ENCODE data around the gene ZNF354C. TPM values are rescaled to one million over a fixed set of nuclear protein-coding genes. Genes with fewer than 3 reads are reported as not detected.

Gene ZNF354C
- total RNA-seq, 6 donors from 2014 or later = 2.6 to 6.8 (median 4.1) TPM

- ATAC-seq (ENCODE audit: low FRiP score in 2 of 2) (no peak), DNase-seq (peak in 1 of 2 donors; percentile 56)
- peaks cover 0 to 16% (median 4%) of the 10 kb centered on the region in 4 donors for H3K36me3 ChIP-seq
- no peaks in the 10 kb centered on the region for H3K27me3 ChIP-seq
- H3K27ac ChIP-seq = no peak overlapping the region
- H3K4me1 ChIP-seq = no peaks in the 10 kb centered on the region
- 83% methylated on average over 17 to 18 of the region's 18 CpGs for WGBS, 2 donors
- no peak for TF ChIP-seq POLR2AphosphoS5 (IDR thresholded peaks at IDR 0.05)
- no peak for TF ChIP-seq CTCF (IDR thresholded peaks at IDR 0.05)
- H3K9me3 ChIP-seq = no peaks in the 10 kb centered on the region
- no peak overlapping the region for H3K4me3 ChIP-seq
Measured at GRCh38 chr5:179129607-179130071, 69.5 kb downstream of the ZNF354C start.

GRCh38 chr5:179130101-179130681 lies 70.0 kb downstream of the ZNF354C start:
- H3K27me3 ChIP-seq = no peaks in the 10 kb centered on the region
- no peak for TF ChIP-seq CTCF (IDR thresholded peaks at IDR 0.05)
- no peak for TF ChIP-seq POLR2AphosphoS5 (IDR thresholded peaks at IDR 0.05)
- no peak for TF ChIP-seq POLR2A (IDR thresholded peaks at IDR 0.05)
- TF ChIP-seq EP300 (IDR thresholded peaks at IDR 0.05) = no peak
- no peaks in the 10 kb centered on the region for H3K9me3 ChIP-seq
- ATAC-seq (ENCODE audit: low FRiP score in 2 of 2) (no peak), DNase-seq (peak in 1 of 2 donors; percentile 66)
- 89 to 90% methylated on average over 6 to 14 of the region's 14 CpGs for WGBS, 2 donors
- H3K36me3 ChIP-seq = peaks cover 0 to 14% (median 4%) of the 10 kb centered on the region in 4 donors
- H3K4me3 ChIP-seq = no peak overlapping the region
- no peak overlapping the region for H3K27ac ChIP-seq
- H3K4me1 ChIP-seq = no peaks in the 10 kb centered on the region

GRCh38 chr5:179131321-179131835 lies 71.2 kb downstream of the ZNF354C start:
- Histone ChIP-seq H3K27me3 (no peaks in the 10 kb centered on the region), H3K36me3 (peaks cover 0 to 14% (median 6%) of the 10 kb centered on the region in 4 donors), H3K9me3 (no peaks in the 10 kb centered on the region), H3K4me1 (no peaks in the 10 kb centered on the region), H3K4me3 (no peak overlapping the region), H3K27ac (no peak overlapping the region)
- 83 to 88% methylated on average over 10 of the region's 10 CpGs for WGBS, 2 donors
- DNase-seq (no peak), ATAC-seq (ENCODE audit: low FRiP score in 2 of 2) (no peak)
- no peak for TF ChIP-seq CTCF (IDR thresholded peaks at IDR 0.05)
- no peak for TF ChIP-seq POLR2AphosphoS5 (IDR thresholded peaks at IDR 0.05)
- TF ChIP-seq EP300 (IDR thresholded peaks at IDR 0.05) = no peak
- TF ChIP-seq POLR2A (IDR thresholded peaks at IDR 0.05) = no peak

- peaks cover 0 to 14% (median 6%) of the 10 kb centered on the region in 4 donors for H3K36me3 ChIP-seq
- DNase-seq (no peak), ATAC-seq (ENCODE audit: low FRiP score in 2 of 2) (no peak)
- no peak for TF ChIP-seq POLR2AphosphoS5 (IDR thresholded peaks at IDR 0.05)
- TF ChIP-seq POLR2A (IDR thresholded peaks at IDR 0.05) = no peak
- no peak for TF ChIP-seq CTCF (IDR thresholded peaks at IDR 0.05)
- TF ChIP-seq EP300 (IDR thresholded peaks at IDR 0.05) = no peak
- no peaks in the 10 kb centered on the region for H3K27me3 ChIP-seq
- no peak overlapping the region for H3K27ac ChIP-seq
- H3K4me1 ChIP-seq = no peaks in the 10 kb centered on the region
- H3K4me3 ChIP-seq = no peak overlapping the region
- no peaks in the 10 kb centered on the region for H3K9me3 ChIP-seq
- WGBS, 2 donors = 72 to 74% methylated on average over 13 to 15 of the region's 15 CpGs
Measured at GRCh38 chr5:179131886-179132585, 71.9 kb downstream of the ZNF354C start.
